Globus pallidus (tissue), 1 donor: Measurements from ENCODE around the gene RSU1.

Experiments
- DNase-seq: peaks from one replicate; pipeline ENCODE4 v3.0.0-alpha.2; 2015; ENCODE audit warnings: low spot score

The RSU1 gene

GRCh38 chr10:16602104-16602775 is 215.0 kb downstream of the RSU1 start:
- no peak for DNase-seq

DNA sequence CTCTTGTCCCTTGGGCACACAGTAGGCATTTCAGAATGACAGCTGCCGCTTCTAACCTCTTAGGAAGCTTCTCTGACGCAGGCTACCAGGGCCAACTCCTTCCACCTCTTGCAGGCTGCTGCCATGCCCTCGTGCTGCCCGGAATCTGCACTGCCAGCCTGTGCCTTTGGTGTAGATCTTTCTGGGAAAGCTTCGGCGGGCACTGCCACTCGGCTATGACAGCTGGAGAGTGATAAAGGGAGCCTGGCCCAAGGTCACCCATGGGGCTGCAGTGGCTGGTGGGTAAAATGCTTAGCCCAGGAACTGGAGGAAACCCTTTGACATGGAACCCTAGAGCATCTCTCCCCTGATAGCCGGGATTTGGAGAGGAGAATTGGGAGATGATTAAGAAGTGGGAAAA is 217.6 kb downstream of the RSU1 start:
- no peak for DNase-seq

- DNase-seq, result no peak
Measured at GRCh38 chr10:16597656-16598055, 219.6 kb downstream of the RSU1 start.

DNA sequence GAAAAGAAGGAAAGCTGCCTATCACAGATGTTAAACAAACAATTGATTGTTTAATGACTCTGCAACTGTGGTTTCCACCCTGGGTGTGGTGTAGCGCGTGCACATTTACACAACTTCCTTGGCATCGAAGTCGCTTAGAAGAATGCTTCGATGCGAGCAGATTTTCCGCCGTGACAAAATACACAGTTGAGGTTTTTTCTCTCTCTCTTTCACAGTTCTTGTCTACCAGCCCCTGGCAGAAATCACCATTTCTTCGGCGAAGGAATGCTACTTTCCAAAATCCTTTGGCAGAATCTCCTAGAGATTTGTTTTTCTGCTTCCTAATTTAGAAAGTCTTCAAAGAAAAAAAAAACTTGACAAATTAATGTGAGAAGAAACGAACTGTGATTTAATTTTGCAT is 224.8 kb downstream of the RSU1 start:
- DNase-seq, result no peak

GRCh38 chr10:16586358-16587138 is 230.7 kb downstream of the RSU1 start:
- no peak for DNase-seq

GRCh38 chr10:16585103-16585502 is 232.1 kb downstream of the RSU1 start:
- DNase-seq, result no peak

DNA sequence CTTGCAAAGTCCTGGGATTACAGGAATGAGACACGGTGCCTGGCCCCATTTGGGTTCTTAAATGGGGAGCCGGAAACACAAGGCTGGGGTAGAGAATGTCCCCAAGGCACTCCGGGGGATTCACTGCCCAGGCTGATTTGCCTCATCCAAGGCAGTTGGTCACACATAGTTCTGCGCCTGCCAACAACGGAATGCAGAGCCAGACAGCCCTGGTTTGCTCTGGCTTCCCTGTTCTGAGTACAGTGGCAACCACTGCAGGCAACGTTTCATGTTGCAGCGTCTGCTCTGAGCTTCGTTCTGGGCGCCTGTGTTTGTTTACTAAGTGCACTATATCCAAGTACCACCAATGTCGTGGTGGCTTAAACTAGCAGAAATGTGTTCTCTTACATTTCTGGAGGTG is 233.8 kb downstream of the RSU1 start:
- no peak for DNase-seq

DNA sequence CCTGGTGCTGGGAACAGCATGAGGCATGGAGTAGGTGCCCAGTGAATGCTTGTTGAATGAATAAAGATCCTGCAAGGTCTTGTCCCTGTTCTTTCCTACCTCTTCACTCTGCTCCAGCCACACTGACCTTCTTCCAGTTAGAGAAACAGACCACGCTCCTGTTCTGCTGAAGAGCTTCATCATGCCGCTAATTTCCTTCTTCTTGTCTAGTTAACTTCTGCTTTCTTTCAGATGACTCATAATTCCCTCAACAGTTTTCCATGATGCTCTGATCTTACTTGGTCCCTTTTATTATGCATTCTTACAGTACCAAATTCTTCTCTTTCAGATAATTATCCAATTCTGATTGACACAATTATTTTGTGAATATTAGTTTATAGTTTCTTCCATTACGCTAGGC is 236.0 kb downstream of the RSU1 start:
- DNase-seq, result no peak

DNA sequence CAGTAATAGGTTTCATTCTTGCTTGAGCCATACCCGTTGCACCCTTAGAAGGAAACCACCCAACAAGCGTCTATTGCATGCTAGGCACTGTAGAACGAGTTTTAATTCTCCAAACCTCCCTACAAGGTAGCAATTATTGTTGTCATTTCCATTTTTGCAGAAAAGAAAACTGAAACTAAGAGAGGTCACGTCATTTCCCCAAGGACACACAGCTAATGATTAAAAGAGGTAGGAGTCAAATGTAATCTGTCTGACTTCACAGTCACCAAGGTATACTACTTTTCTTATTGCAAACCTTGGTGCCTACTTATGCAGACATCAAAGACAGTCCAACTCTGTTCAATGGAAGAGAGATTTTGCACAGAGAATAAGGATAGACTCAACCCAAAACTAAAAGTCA is 246.5 kb downstream of the RSU1 start:
- DNase-seq, result no peak

DNA sequence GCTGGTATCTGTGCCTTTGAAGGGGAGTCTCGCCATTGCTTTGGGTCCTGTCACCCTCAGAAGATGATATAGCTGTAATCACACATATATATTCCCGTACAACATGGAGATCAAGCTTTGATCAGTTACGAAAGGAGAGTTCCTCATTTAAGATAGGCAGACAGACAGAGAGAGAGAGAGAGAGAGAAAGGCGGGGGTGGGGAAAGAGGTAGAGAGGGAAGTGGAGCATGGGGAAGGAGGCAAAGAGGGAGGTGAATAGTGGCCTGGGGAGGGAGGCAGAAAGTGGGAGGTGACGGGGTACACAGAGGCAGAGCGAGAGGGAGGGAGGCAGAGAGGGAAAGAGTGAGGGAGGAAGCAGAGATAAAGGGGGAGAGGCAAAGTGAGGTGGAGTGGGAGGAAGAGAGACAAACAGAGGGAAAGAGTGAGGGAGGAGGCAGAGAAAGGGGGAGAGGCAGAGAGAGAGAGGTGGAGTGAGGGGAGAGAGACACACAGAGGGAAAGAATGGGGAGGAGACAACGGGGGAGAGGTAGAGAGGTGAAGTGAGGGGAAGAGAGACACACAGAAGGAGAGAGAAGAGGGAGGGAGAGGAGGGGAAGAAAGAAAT is 250.9 kb downstream of the RSU1 start:
- no peak for DNase-seq

GRCh38 chr10:16565604-16566003 is 251.6 kb downstream of the RSU1 start:
- no peak for DNase-seq

GRCh38 chr10:16562891-16563290 is 254.3 kb downstream of the RSU1 start:
- DNase-seq, result no peak

DNA sequence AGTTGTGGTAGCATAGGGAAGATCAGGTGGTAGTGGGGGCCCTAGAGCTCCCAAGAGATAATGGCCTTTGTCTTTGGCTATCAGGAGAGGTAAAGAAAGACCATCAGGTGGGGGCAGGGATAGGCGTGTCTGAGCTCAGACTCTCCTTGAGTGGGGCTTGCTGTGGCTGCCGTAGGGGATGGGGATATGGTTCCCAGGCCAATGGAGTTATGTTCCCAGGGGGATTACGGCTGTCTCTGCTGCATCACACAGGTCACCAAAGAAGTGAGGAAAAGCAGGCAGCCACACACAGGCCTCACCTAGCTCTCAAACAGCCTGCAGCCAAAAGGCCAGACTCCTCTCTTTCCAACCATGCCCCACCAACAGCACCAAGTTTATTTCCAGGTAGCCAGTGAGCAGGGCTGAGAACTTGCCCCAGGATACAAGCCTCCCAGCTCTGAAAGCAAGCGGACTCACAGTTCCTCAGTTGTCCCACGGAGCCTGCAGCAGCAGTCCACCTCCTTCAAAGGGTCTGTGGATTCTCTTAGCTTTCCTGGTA is 257.9 kb downstream of the RSU1 start:
- no peak for DNase-seq

DNA sequence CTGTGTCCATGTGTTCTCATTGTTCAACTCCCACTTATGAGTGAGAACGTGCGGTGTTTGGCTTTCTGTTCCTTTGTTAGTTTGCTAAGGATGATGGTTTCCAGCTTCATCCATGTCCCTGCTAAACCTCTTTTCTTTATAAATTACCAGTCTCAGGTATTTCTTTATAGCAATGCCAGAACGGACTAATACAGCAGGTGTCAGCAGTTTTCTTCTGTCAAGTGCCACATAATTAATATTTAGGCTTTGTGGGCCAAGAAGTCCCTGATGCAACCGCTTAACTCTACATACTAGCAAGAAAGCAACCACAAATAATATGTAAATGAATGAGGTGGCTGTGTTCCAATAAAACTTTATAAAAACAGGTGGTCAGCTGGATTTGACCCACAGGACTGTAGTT is 269.3 kb downstream of the RSU1 start:
- no peak for DNase-seq

DNA sequence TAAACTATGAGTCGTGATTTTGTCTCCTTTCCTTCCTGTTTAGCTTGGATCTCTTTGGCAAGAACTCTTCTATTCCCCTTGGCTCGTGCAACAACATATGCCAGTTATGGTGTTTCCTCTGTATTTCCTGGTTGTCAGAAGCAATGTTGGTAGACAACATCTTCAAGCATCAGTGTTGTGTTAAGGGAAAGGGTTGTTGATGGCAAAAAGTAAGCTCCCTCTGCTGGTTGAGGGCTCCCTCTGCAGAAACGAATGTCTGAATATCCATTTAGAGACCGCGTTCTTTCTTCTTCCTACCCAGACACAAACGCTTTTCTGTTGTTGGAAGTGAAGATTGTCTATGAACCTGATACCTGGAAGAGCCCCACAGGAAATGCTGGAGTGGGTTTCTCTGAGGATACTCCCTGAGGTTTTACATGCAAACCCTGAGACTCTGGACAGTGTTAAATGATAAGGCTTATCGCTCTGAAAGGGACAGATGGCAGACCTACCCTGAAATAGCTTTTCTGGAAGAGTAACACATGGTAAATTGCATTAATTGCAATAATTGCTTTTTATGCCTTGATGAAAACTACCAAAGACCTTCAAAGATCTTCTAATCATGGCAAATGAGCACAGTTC is 272.0 kb downstream of the RSU1 start:
- no peak for DNase-seq

- no peak for DNase-seq
Measured at GRCh38 chr10:16544591-16544990, 272.6 kb downstream of the RSU1 start.

DNA sequence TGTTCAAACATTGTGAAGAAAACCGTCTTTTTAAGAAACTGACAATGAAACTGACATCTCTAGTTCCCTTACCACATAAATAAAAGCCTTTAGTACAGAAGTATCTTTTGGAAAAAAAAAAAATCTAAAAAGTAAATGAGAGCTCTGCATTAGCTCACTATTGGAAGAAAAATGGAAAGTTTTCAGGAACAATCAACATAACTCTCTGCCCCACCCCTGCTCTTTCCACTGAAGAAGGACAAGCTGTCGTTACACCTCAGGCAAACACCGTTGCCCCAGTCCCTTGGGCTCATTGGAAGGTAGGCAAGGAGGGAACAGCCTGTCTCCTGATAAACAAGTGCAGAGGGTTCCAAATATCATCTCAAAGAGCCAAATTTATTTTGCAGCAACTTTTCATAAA is 273.1 kb downstream of the RSU1 start:
- DNase-seq, result no peak
